ENCODE data around the gene KRTAP10-6. TPM values are rescaled to one million over a fixed set of nuclear protein-coding genes. Genes with fewer than 3 reads are reported as not detected.

KRTAP10-6 gene
- total RNA-seq, 1 experiment from 2014 or later, result not detected

- Histone ChIP-seq H3K27me3 (ENCODE audit: insufficient read depth, low read length) (peaks cover 16% of the 10 kb centered on the region), H3K9me3 (ENCODE audit: control insufficient read depth in 1 of 2, insufficient read depth in 1 of 2, low read depth in 1 of 2, low read length in 2 of 2) (no peaks in the 10 kb centered on the region), H3K79me2 (ENCODE audit: insufficient read depth, low read length) (no peaks in the 10 kb centered on the region), H4K20me1 (ENCODE audit: insufficient read depth) (no peaks in the 10 kb centered on the region), H3K4me3 (replicated peaks in 1 of 2; ENCODE audit: low read depth in 1 of 2, low read length in 2 of 2) (no peak overlapping the region), H3K9me2 (ENCODE audit: insufficient read depth) (no peaks in the 10 kb centered on the region), H3K27ac (ENCODE audit: low read depth, low read length) (no peak overlapping the region), H3K9ac (ENCODE audit: low read length) (no peak overlapping the region), H3K4me1 (ENCODE audit: control insufficient read depth in 1 of 2, insufficient read depth in 2 of 2, low read length in 2 of 2) (no peaks in the 10 kb centered on the region), H3K4me2 (ENCODE audit: low read length) (no peak overlapping the region), H2AFZ (ENCODE audit: low read depth, low read length, poor library complexity, severe bottlenecking) (no peak overlapping the region), H3K36me3 (ENCODE audit: control insufficient read depth in 1 of 2, insufficient read depth in 2 of 2, low read length in 2 of 2) (no peaks in the 10 kb centered on the region)
- intact Hi-C loops (cut with micrococcal nuclease), result no loop called here
- no peak for DNase-seq (ENCODE audit: low read depth, low spot score)
- ChIA-PET POLR2A (no interaction called here), RAD21 (ENCODE audit: low non-redundant PET in 1 of 2, low total read pairs in 2 of 2, uncharacterized antibody in 2 of 2, unreplicated experiment in 2 of 2) (no interaction called here), CTCF (no interaction called here)
- no peak for TF ChIP-seq EZH2phosphoT487 (IDR thresholded peaks at IDR 0.05; ENCODE audit: borderline replicate concordance)
- no peak for TF ChIP-seq SRF (IDR thresholded peaks at IDR 0.05; ENCODE audit: low read depth)
- ATAC-seq, result no peak
- no TSS peak for BruUV-seq (replicated peaks)
These were observed 2.6 kb downstream of the KRTAP10-6 start for GRCh38 chr21:44589586-44590305.

- DNase-seq (ENCODE audit: low read depth, low spot score) (no peak), ATAC-seq (no peak)
- CTCF ChIA-PET, result no interaction called here
- Histone ChIP-seq H3K9me3 (ENCODE audit: control insufficient read depth in 1 of 2, insufficient read depth in 1 of 2, low read depth in 1 of 2, low read length in 2 of 2) (no peaks in the 10 kb centered on the region), H3K9me2 (ENCODE audit: insufficient read depth) (no peaks in the 10 kb centered on the region), H3K79me2 (ENCODE audit: insufficient read depth, low read length) (no peaks in the 10 kb centered on the region), H3K36me3 (ENCODE audit: control insufficient read depth in 1 of 2, insufficient read depth in 2 of 2, low read length in 2 of 2) (no peaks in the 10 kb centered on the region), H3K9ac (ENCODE audit: low read length) (no peak overlapping the region), H4K20me1 (ENCODE audit: insufficient read depth) (no peaks in the 10 kb centered on the region), H3K4me1 (ENCODE audit: control insufficient read depth in 1 of 2, insufficient read depth in 2 of 2, low read length in 2 of 2) (no peaks in the 10 kb centered on the region), H3K27ac (ENCODE audit: low read depth, low read length) (no peak overlapping the region), H3K27me3 (ENCODE audit: insufficient read depth, low read length) (peaks cover 23% of the 10 kb centered on the region), H3K4me2 (ENCODE audit: low read length) (no peak overlapping the region), H2AFZ (ENCODE audit: low read depth, low read length, poor library complexity, severe bottlenecking) (no peak overlapping the region), H3K4me3 (replicated peaks in 1 of 2; ENCODE audit: low read depth in 1 of 2, low read length in 2 of 2) (no peak overlapping the region)
- POLR2A ChIA-PET, result no interaction called here
- BruUV-seq (replicated peaks), result no TSS peak
- RAD21 ChIA-PET (ENCODE audit: low non-redundant PET in 1 of 2, low total read pairs in 2 of 2, uncharacterized antibody in 2 of 2, unreplicated experiment in 2 of 2), result no interaction called here
- intact Hi-C loops (cut with micrococcal nuclease), result no loop called here
- TF ChIP-seq MAX (IDR thresholded peaks at IDR 0.05) (no peak), CBX3 (IDR thresholded peaks at IDR 0.05; ENCODE audit: low read depth) (no peak), CTCF (IDR thresholded peaks at IDR 0.05 in 2 of 3, conservative IDR thresholded peaks at IDR 0.05 in 1 of 3; ENCODE audit: borderline replicate concordance in 1 of 3, insufficient read depth in 1 of 3, low read depth in 2 of 3, low read length in 2 of 3) (no peak), ATF3 (IDR thresholded peaks at IDR 0.05) (no peak), ELF1 (IDR thresholded peaks at IDR 0.05; ENCODE audit: borderline replicate concordance, low read depth) (no peak), EZH2phosphoT487 (IDR thresholded peaks at IDR 0.05; ENCODE audit: borderline replicate concordance) (no peak), POLR2AphosphoS5 (IDR thresholded peaks at IDR 0.05; ENCODE audit: low read depth, low read length) (no peak), SRF (IDR thresholded peaks at IDR 0.05; ENCODE audit: low read depth) (no peak), ZNF274 (IDR thresholded peaks at IDR 0.05; ENCODE audit: low read depth, low read length) (no peak), ZFX (IDR thresholded peaks at IDR 0.05) (no peak), CEBPB (IDR thresholded peaks at IDR 0.05; ENCODE audit: low read depth) (no peak), FOSL1 (IDR thresholded peaks at IDR 0.05; ENCODE audit: low read depth) (no peak), SIN3A (IDR thresholded peaks at IDR 0.05; ENCODE audit: low read depth) (no peak), EGR1 (IDR thresholded peaks at IDR 0.05; ENCODE audit: low read depth) (no peak)
These were observed 3.2 kb downstream of the KRTAP10-6 start for GRCh38 chr21:44589094-44589493.

Data from HCT116 (cell line).